ENCODE measurements around the gene DIAPH1. TPM values are rescaled to one million over a fixed set of nuclear protein-coding genes. Genes with fewer than 3 reads are reported as not detected.

The DIAPH1 gene
- 71.9 TPM for polyA plus RNA-seq (2012; ENCODE audit: low read depth, missing spikeins)

GRCh38 chr5:141618804-141619554, at the start of gene DIAPH1:
Gene DIAPH1 (minus strand): TSS chr5:141619000. CDS start chr5:141618914, 86 bp downstream.
- DNase-seq (ENCODE audit: insufficient read length, low spot score) (peak; percentile 84), FAIRE-seq (peak; percentile 99)
- TF ChIP-seq POLR2A (IDR thresholded peaks at IDR 0.05; ENCODE audit: low read depth, low read length) (peak; percentile 34; the same call in 1 of the 2 replicates), POLR2AphosphoS5 (IDR thresholded peaks at IDR 0.05; ENCODE audit: low read depth, low read length) (no peak), POU2F2 (IDR thresholded peaks at IDR 0.05; ENCODE audit: low read depth, low read length) (peak; percentile 95), SPI1 (IDR thresholded peaks at IDR 0.05; ENCODE audit: low read depth, low read length) (peak; percentile 51), PAX5 (IDR thresholded peaks at IDR 0.05; ENCODE audit: insufficient read depth, low read length, severe bottlenecking) (peak; percentile 50), TAF1 (IDR thresholded peaks at IDR 0.05; ENCODE audit: low read depth, low read length) (0 out of 2 replicates have a peak, but pooled peaks have one; percentile 40)

- no peak for FAIRE-seq
- TF ChIP-seq POLR2AphosphoS5 (IDR thresholded peaks at IDR 0.05; ENCODE audit: low read depth, low read length) (no peak), POLR2A (IDR thresholded peaks at IDR 0.05; ENCODE audit: low read depth, low read length) (no peak), PAX5 (IDR thresholded peaks at IDR 0.05; ENCODE audit: insufficient read depth, low read length, severe bottlenecking) (no peak), SPI1 (IDR thresholded peaks at IDR 0.05; ENCODE audit: low read depth, low read length) (no peak), POU2F2 (IDR thresholded peaks at IDR 0.05; ENCODE audit: low read depth, low read length) (no peak), TAF1 (IDR thresholded peaks at IDR 0.05; ENCODE audit: low read depth, low read length) (no peak)
- no peak for DNase-seq (ENCODE audit: insufficient read length, low spot score)
Observed at GRCh38 chr5:141665995-141666940, 47.5 kb upstream of the DIAPH1 start.

- FAIRE-seq (peak; percentile 85), DNase-seq (ENCODE audit: insufficient read length, low spot score) (peak; percentile 88)
- TF ChIP-seq POLR2A (IDR thresholded peaks at IDR 0.05; ENCODE audit: low read depth, low read length) (no peak), SPI1 (IDR thresholded peaks at IDR 0.05; ENCODE audit: low read depth, low read length) (peak; percentile 96)
Observed at GRCh38 chr5:141664733-141665461, 46.1 kb upstream of the DIAPH1 start.

GRCh38 chr5:141663506-141663905, 44.7 kb upstream of the DIAPH1 start:
- FAIRE-seq, result no peak

GRCh38 chr5:141662028-141662427, 43.2 kb upstream of the DIAPH1 start:
- no peak for FAIRE-seq
- no peak for DNase-seq (ENCODE audit: insufficient read length, low spot score)
- TF ChIP-seq SPI1 (IDR thresholded peaks at IDR 0.05; ENCODE audit: low read depth, low read length) (no peak), POLR2A (IDR thresholded peaks at IDR 0.05; ENCODE audit: low read depth, low read length) (no peak), PAX5 (IDR thresholded peaks at IDR 0.05; ENCODE audit: insufficient read depth, low read length, severe bottlenecking) (no peak), POU2F2 (IDR thresholded peaks at IDR 0.05; ENCODE audit: low read depth, low read length) (no peak), POLR2AphosphoS5 (IDR thresholded peaks at IDR 0.05; ENCODE audit: low read depth, low read length) (no peak), TAF1 (IDR thresholded peaks at IDR 0.05; ENCODE audit: low read depth, low read length) (no peak)

More at GRCh38 chr5:141663506-141663905, 44.7 kb upstream of the DIAPH1 start:
- no peak for DNase-seq (ENCODE audit: insufficient read length, low spot score)
- TF ChIP-seq PAX5 (IDR thresholded peaks at IDR 0.05; ENCODE audit: insufficient read depth, low read length, severe bottlenecking), result no peak
- TF ChIP-seq TAF1 (IDR thresholded peaks at IDR 0.05; ENCODE audit: low read depth, low read length), result no peak
- TF ChIP-seq POU2F2 (IDR thresholded peaks at IDR 0.05; ENCODE audit: low read depth, low read length), result no peak
- no peak for TF ChIP-seq POLR2A (IDR thresholded peaks at IDR 0.05; ENCODE audit: low read depth, low read length)
- TF ChIP-seq SPI1 (IDR thresholded peaks at IDR 0.05; ENCODE audit: low read depth, low read length), result no peak
- TF ChIP-seq POLR2AphosphoS5 (IDR thresholded peaks at IDR 0.05; ENCODE audit: low read depth, low read length), result no peak

GRCh38 chr5:141657937-141658545, 39.2 kb upstream of the DIAPH1 start:
- peak; percentile 88 for FAIRE-seq
- DNase-seq (ENCODE audit: insufficient read length, low spot score), result no peak

GRCh38 chr5:141657404-141657803, 38.6 kb upstream of the DIAPH1 start:
- FAIRE-seq (no peak), DNase-seq (ENCODE audit: insufficient read length, low spot score) (no peak)
- TF ChIP-seq POU2F2 (IDR thresholded peaks at IDR 0.05; ENCODE audit: low read depth, low read length), result no peak
- no peak for TF ChIP-seq POLR2A (IDR thresholded peaks at IDR 0.05; ENCODE audit: low read depth, low read length)
- TF ChIP-seq POLR2AphosphoS5 (IDR thresholded peaks at IDR 0.05; ENCODE audit: low read depth, low read length), result no peak
- no peak for TF ChIP-seq SPI1 (IDR thresholded peaks at IDR 0.05; ENCODE audit: low read depth, low read length)
- TF ChIP-seq TAF1 (IDR thresholded peaks at IDR 0.05; ENCODE audit: low read depth, low read length), result no peak
- no peak for TF ChIP-seq PAX5 (IDR thresholded peaks at IDR 0.05; ENCODE audit: insufficient read depth, low read length, severe bottlenecking)

More at GRCh38 chr5:141657937-141658545, 39.2 kb upstream of the DIAPH1 start:
- peak; percentile 73 for TF ChIP-seq SPI1 (IDR thresholded peaks at IDR 0.05; ENCODE audit: low read depth, low read length)
- TF ChIP-seq POLR2AphosphoS5 (IDR thresholded peaks at IDR 0.05; ENCODE audit: low read depth, low read length), result no peak
- no peak for TF ChIP-seq POLR2A (IDR thresholded peaks at IDR 0.05; ENCODE audit: low read depth, low read length)
- no peak for TF ChIP-seq TAF1 (IDR thresholded peaks at IDR 0.05; ENCODE audit: low read depth, low read length)
- peak; percentile 94; the same call in 1 of the 2 replicates for TF ChIP-seq POU2F2 (IDR thresholded peaks at IDR 0.05; ENCODE audit: low read depth, low read length)
- peak; percentile 40 for TF ChIP-seq PAX5 (IDR thresholded peaks at IDR 0.05; ENCODE audit: insufficient read depth, low read length, severe bottlenecking)

- TF ChIP-seq POLR2AphosphoS5 (IDR thresholded peaks at IDR 0.05; ENCODE audit: low read depth, low read length) (no peak), PAX5 (IDR thresholded peaks at IDR 0.05; ENCODE audit: insufficient read depth, low read length, severe bottlenecking) (no peak), SPI1 (IDR thresholded peaks at IDR 0.05; ENCODE audit: low read depth, low read length) (no peak), POLR2A (IDR thresholded peaks at IDR 0.05; ENCODE audit: low read depth, low read length) (no peak), POU2F2 (IDR thresholded peaks at IDR 0.05; ENCODE audit: low read depth, low read length) (no peak), TAF1 (IDR thresholded peaks at IDR 0.05; ENCODE audit: low read depth, low read length) (no peak)
- DNase-seq (ENCODE audit: insufficient read length, low spot score) (no peak), FAIRE-seq (no peak)
Observed at GRCh38 chr5:141656396-141656795, 37.6 kb upstream of the DIAPH1 start.

All from GM12891 (cell line).